Measurements from ENCODE around the gene GUCY1B1. TPM values are rescaled to one million over a fixed set of nuclear protein-coding genes. Genes with fewer than 3 reads are reported as not detected.

Gene GUCY1B1
- total RNA-seq, 1 experiment from 2014 or later = 0.50 TPM

GRCh38 chr4:155766622-155767021 lies 7.8 kb downstream of the GUCY1B1 start:
- no peaks in the 10 kb centered on the region for H3K27me3 ChIP-seq (ENCODE audit: insufficient read depth, low read length)
- H3K4me3 Mint-ChIP-seq = no peak overlapping the region

More at GRCh38 chr4:155766622-155767021, 7.8 kb downstream of the GUCY1B1 start:
- H3K9me3 ChIP-seq (ENCODE audit: control insufficient read depth, low read depth, low read length) = no peaks in the 10 kb centered on the region
- no peak overlapping the region for H3K4ac ChIP-seq (ENCODE audit: low read depth, low read length)
- H3K23me2 ChIP-seq (ENCODE audit: insufficient read length, low read depth, low read length, poor library complexity, severe bottlenecking) = no peaks in the 10 kb centered on the region
- WGBS (ENCODE audit: extremely low coverage, insufficient read length, low lambda C conversion rate) = no CpG with 5 or more reads among the region's 2 CpGs
- H3K23ac ChIP-seq (ENCODE audit: insufficient read length, low read depth, low read length) = no peak overlapping the region
- no peaks in the 10 kb centered on the region for H4K20me1 ChIP-seq (ENCODE audit: control insufficient read depth, insufficient read depth, insufficient read length)
- H4K91ac ChIP-seq (ENCODE audit: insufficient read length, low read depth, low read length) = no peak overlapping the region
- H2AFZ ChIP-seq (ENCODE audit: low read length) = no peak overlapping the region
- no peak for DNase-seq
- TF ChIP-seq CTCF (conservative IDR thresholded peaks at IDR 0.05) = no peak
- no peak overlapping the region for H3K56ac ChIP-seq (ENCODE audit: insufficient read length, low read depth, low read length)
- H3K4me1 ChIP-seq (ENCODE audit: insufficient read depth, low read length) = no peaks in the 10 kb centered on the region
- no peaks in the 10 kb centered on the region for H3K79me2 ChIP-seq (ENCODE audit: insufficient read depth, low read length)
- peaks cover 3 to 10% of the 10 kb centered on the region in 2 experiments; a peak in 3 of 4 replicates for H3K4me1 Mint-ChIP-seq
- no peak overlapping the region for H4K8ac ChIP-seq (replicated peaks; ENCODE audit: insufficient read length, low read depth, low read length)
- H2BK20ac ChIP-seq (ENCODE audit: low read depth, low read length, poor library complexity, severe bottlenecking) = no peak overlapping the region
- no peaks in the 10 kb centered on the region for H3K79me1 ChIP-seq (ENCODE audit: insufficient read depth, low read depth, low read length, poor library complexity, severe bottlenecking)
- no peaks in the 10 kb centered on the region for H3K9me3 Mint-ChIP-seq
- no peak overlapping the region for H3K18ac ChIP-seq (ENCODE audit: insufficient read length, low read depth, low read length)
- no peak overlapping the region for H2AK5ac ChIP-seq (ENCODE audit: insufficient read length, low read length)
- no peak overlapping the region for H3K4me2 ChIP-seq (ENCODE audit: insufficient read depth, insufficient read length, low read length)
- no peak overlapping the region for H3T11ph ChIP-seq (ENCODE audit: low read length)
- no peak overlapping the region for H3K27ac ChIP-seq (ENCODE audit: insufficient read length, low read depth, low read length)
- H3K14ac ChIP-seq (ENCODE audit: insufficient read depth, low read length) = no peak overlapping the region
- no peak overlapping the region for H3K27ac Mint-ChIP-seq
- no peak overlapping the region for H2BK12ac ChIP-seq (ENCODE audit: insufficient read length, low read depth, low read length)
- no peaks in the 10 kb centered on the region for H3K36me3 Mint-ChIP-seq (ENCODE audit: insufficient read depth in 1 of 3, low read depth in 3 of 3)
- no peak overlapping the region for H2BK15ac ChIP-seq (ENCODE audit: low read depth, low read length)
- H4K5ac ChIP-seq (ENCODE audit: insufficient read length, low read depth, low read length) = no peak overlapping the region
- H2BK5ac ChIP-seq (ENCODE audit: insufficient read length, low read length) = no peak overlapping the region
- H3K9ac ChIP-seq (ENCODE audit: extremely low read depth, insufficient read length, low read length) = no peak overlapping the region
- peaks cover 7% of the 10 kb centered on the region for H3K27me3 Mint-ChIP-seq (ENCODE audit: low read depth)
- H2BK120ac ChIP-seq (ENCODE audit: low read depth, low read length, poor library complexity, severe bottlenecking) = no peak overlapping the region

Data from H9 (cell line).